WTC11 (cell line): ENCODE measurements around the gene STK17A. TPM values are rescaled to one million over a fixed set of nuclear protein-coding genes. Genes with fewer than 3 reads are reported as not detected.

Source experiments
- ATAC-seq: fragments of 200-7000 bp; cut with Tn5 transposase; 2 replicates; pipeline ENCODE4 v1.10.0; 2021; ENCODE audit warnings: mild to moderate bottlenecking, moderate library complexity
- CTCF ChIA-PET: fragments of 300-600 bp; sonication (Branson Sonifier 250); formaldehyde crosslinking; loops from one replicate; lab custom pipeline; 2021; ENCODE audit warnings: antibody characterized with exemption; lab: Charles Lee
- POLR2A ChIA-PET: fragments of 350-600 bp; sonication (Branson Sonifier 250); formaldehyde crosslinking; loops from one replicate; lab custom pipeline; 2021; ENCODE audit warnings: antibody characterized with exemption; lab: Charles Lee
- DNase-seq: peaks from one replicate; pipeline ENCODE4 v3.0.0; 2021; ENCODE audit warnings: low spot score
- H3K27ac Mint-ChIP-seq: 2 replicates; pipeline ENCODE4 v1.8.0; 2021; ENCODE audit warnings: mixed read lengths
- H3K27me3 Mint-ChIP-seq: 2 replicates; pipeline ENCODE4 v1.8.0; 2021; ENCODE audit warnings: low read depth, mild to moderate bottlenecking, moderate library complexity, mixed read lengths
- H3K36me3 Mint-ChIP-seq: 2 replicates; pipeline ENCODE4 v1.8.0; 2021; ENCODE audit warnings: mixed read lengths
- H3K4me1 Mint-ChIP-seq: 2 replicates; pipeline ENCODE4 v1.8.0; 2022; ENCODE audit warnings: mixed read lengths
- H3K4me3 Mint-ChIP-seq: 2 replicates; pipeline ENCODE4 v1.8.0; 2021; ENCODE audit warnings: mild to moderate bottlenecking, moderate library complexity, mixed read lengths
- H3K9me3 Mint-ChIP-seq: 2 replicates; pipeline ENCODE4 v1.8.0; 2021; ENCODE audit warnings: mixed read lengths
- CREB1 ChIP-seq: sonication (generic); formaldehyde crosslinking; IDR thresholded peaks from 2 replicates; pipeline ENCODE4 v1.8.0; 2023; ENCODE audit warnings: mild to moderate bottlenecking, missing genetic modification reagents
- CREM ChIP-seq: sonication (generic); formaldehyde crosslinking; IDR thresholded peaks from 2 replicates; pipeline ENCODE4 v1.8.1; 2022; ENCODE audit warnings: mild to moderate bottlenecking, missing genetic modification reagents, moderate library complexity
- ELF4 ChIP-seq: sonication (generic); formaldehyde crosslinking; IDR thresholded peaks from 2 replicates; pipeline ENCODE4 v1.8.1; 2022; ENCODE audit warnings: low read depth, mild to moderate bottlenecking, moderate library complexity, missing genetic modification reagents
- MYBL2 ChIP-seq: sonication (generic); formaldehyde crosslinking; IDR thresholded peaks from 2 replicates; pipeline ENCODE4 v1.8.1; 2023; ENCODE audit warnings: mild to moderate bottlenecking, moderate library complexity, missing genetic modification reagents
- NFE2L1 ChIP-seq: sonication (generic); formaldehyde crosslinking; IDR thresholded peaks from 2 replicates; pipeline ENCODE4 v1.8.1; 2023; ENCODE audit warnings: missing genetic modification reagents
- NR3C1 ChIP-seq: sonication (generic); formaldehyde crosslinking; conservative IDR thresholded peaks from 2 replicates; pipeline ENCODE4 v1.8.1; 2023; ENCODE audit warnings: low read depth, mild to moderate bottlenecking, missing genetic modification reagents
- SMAD4 ChIP-seq: sonication (generic); formaldehyde crosslinking; IDR thresholded peaks from 2 replicates; pipeline ENCODE4 v1.8.0; 2022; ENCODE audit warnings: mild to moderate bottlenecking, missing genetic modification reagents
- SP1 ChIP-seq: sonication (generic); formaldehyde crosslinking; conservative IDR thresholded peaks from 2 replicates; pipeline ENCODE4 v1.8.1; 2022; ENCODE audit warnings: missing genetic modification reagents
- ZBTB21 ChIP-seq: sonication (generic); formaldehyde crosslinking; IDR thresholded peaks from 2 replicates; pipeline ENCODE4 v1.8.1; 2023; ENCODE audit warnings: mild to moderate bottlenecking, missing genetic modification reagents, borderline replicate concordance
- ZNF121 ChIP-seq: sonication (generic); formaldehyde crosslinking; IDR thresholded peaks from 2 replicates; pipeline ENCODE4 v1.8.0; 2023; ENCODE audit warnings: missing genetic modification reagents
- ZNF263 ChIP-seq: sonication (generic); formaldehyde crosslinking; IDR thresholded peaks from 2 replicates; pipeline ENCODE4 v1.8.1; 2022; ENCODE audit warnings: low read depth, mild to moderate bottlenecking, moderate library complexity, missing genetic modification reagents
- ZNF317 ChIP-seq: sonication (generic); formaldehyde crosslinking; IDR thresholded peaks from 2 replicates; pipeline ENCODE4 v1.8.1; 2023; ENCODE audit warnings: low read depth, mild to moderate bottlenecking, moderate library complexity, missing genetic modification reagents, borderline replicate concordance
- ZNF416 ChIP-seq: fragments of 250-450 bp; sonication (Bioruptor Pico); IDR thresholded peaks from 2 replicates; pipeline ENCODE4 v1.9.0; 2021; ENCODE audit warnings: mild to moderate bottlenecking, inconsistent platforms
- ZNF671 ChIP-seq: fragments of 250-450 bp; sonication (Bioruptor Pico); IDR thresholded peaks from 2 replicates; pipeline ENCODE4 v1.8.0; 2021; ENCODE audit warnings: mild to moderate bottlenecking
- total RNA-seq: library from RNA; stranded (reverse); gene quantifications from 3 replicates; pipeline ENCODE4 v1.2.3, GENCODE V29; 2021
- TF ChIP-seq, protein P1 (sequence below): sonication (generic); formaldehyde crosslinking; IDR thresholded peaks from 2 replicates; pipeline ENCODE4 v1.8.1; 2023; ENCODE audit warnings: mild to moderate bottlenecking, missing genetic modification reagents
- TF ChIP-seq, protein P2 (sequence below): sonication (generic); formaldehyde crosslinking; IDR thresholded peaks from 2 replicates; pipeline ENCODE4 v1.8.0; 2023; ENCODE audit warnings: missing genetic modification reagents
- TF ChIP-seq, protein P3 (sequence below): sonication (generic); formaldehyde crosslinking; IDR thresholded peaks from 2 replicates; pipeline ENCODE4 v1.8.1; 2023; ENCODE audit warnings: mild to moderate bottlenecking, missing genetic modification reagents
- TF ChIP-seq, protein P4 (sequence below): fragments of 250-450 bp; sonication (Bioruptor Pico); IDR thresholded peaks from 2 replicates; pipeline ENCODE4 v1.8.0; 2021; ENCODE audit warnings: mild to moderate bottlenecking
- TF ChIP-seq, protein P5 (sequence below): sonication (generic); formaldehyde crosslinking; IDR thresholded peaks from 2 replicates; pipeline ENCODE4 v1.8.1; 2023; ENCODE audit warnings: mild to moderate bottlenecking, missing genetic modification reagents, moderate library complexity
- TF ChIP-seq, protein P6 (sequence below): sonication (generic); formaldehyde crosslinking; IDR thresholded peaks from 2 replicates; pipeline ENCODE4 v1.8.1; 2022; ENCODE audit warnings: low read depth, mild to moderate bottlenecking, moderate library complexity, missing genetic modification reagents, borderline replicate concordance
- TF ChIP-seq, protein P7 (sequence below): sonication (generic); formaldehyde crosslinking; IDR thresholded peaks from 2 replicates; pipeline ENCODE4 v1.8.0; 2022; ENCODE audit warnings: mild to moderate bottlenecking, missing genetic modification reagents
- TF ChIP-seq, protein P8 (sequence below): sonication (generic); formaldehyde crosslinking; IDR thresholded peaks from 2 replicates; pipeline ENCODE4 v1.8.0; 2022; ENCODE audit warnings: mild to moderate bottlenecking, missing genetic modification reagents
- TF ChIP-seq, protein P9 (sequence below): sonication (generic); formaldehyde crosslinking; IDR thresholded peaks from 2 replicates; pipeline ENCODE4 v1.8.1; 2023; ENCODE audit warnings: mild to moderate bottlenecking, missing genetic modification reagents, moderate library complexity

Gene STK17A
- total RNA-seq, 1 experiment from 2014 or later, result 17.6 TPM

DNA sequence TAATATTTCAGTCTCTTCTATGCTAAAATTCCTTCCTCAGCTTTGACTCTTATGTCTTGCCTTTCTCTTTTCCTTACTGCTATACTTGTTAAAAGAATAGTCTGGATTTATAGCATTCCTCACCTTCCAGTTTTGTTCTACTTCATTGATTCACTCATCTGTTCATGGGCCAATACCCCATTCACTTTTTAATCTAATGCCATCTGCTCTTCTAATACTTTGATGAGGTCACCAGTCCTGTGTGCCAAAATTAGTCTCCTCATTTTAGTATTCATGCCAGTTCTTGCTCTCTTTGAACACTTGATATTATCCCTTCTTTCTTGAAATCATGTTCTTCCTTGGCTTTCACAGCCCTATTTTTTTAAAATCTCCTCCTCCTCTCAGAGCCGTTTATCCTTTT lies 19.3 kb downstream of the STK17A start:
- ATAC-seq (no peak), DNase-seq (no peak)
- H3K36me3 Mint-ChIP-seq, result peaks cover 20% of the 10 kb centered on the region
- no peak for TF ChIP-seq NFE2L1 (CRISPR knock-in tag)
- TF ChIP-seq MYBL2 (CRISPR knock-in tag), result no peak
- TF ChIP-seq SP1 (CRISPR knock-in tag), result no peak
- TF ChIP-seq ZNF263 (CRISPR knock-in tag), result no peak
- TF ChIP-seq CREB1 (CRISPR knock-in tag), result no peak
- TF ChIP-seq, protein P1, sequence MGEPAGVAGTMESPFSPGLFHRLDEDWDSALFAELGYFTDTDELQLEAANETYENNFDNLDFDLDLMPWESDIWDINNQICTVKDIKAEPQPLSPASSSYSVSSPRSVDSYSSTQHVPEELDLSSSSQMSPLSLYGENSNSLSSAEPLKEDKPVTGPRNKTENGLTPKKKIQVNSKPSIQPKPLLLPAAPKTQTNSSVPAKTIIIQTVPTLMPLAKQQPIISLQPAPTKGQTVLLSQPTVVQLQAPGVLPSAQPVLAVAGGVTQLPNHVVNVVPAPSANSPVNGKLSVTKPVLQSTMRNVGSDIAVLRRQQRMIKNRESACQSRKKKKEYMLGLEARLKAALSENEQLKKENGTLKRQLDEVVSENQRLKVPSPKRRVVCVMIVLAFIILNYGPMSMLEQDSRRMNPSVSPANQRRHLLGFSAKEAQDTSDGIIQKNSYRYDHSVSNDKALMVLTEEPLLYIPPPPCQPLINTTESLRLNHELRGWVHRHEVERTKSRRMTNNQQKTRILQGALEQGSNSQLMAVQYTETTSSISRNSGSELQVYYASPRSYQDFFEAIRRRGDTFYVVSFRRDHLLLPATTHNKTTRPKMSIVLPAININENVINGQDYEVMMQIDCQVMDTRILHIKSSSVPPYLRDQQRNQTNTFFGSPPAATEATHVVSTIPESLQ (CRISPR knock-in tag), result no peak
- no peak for TF ChIP-seq ZNF416
- TF ChIP-seq ZBTB21 (CRISPR knock-in tag), result no peak
- TF ChIP-seq, protein P2, sequence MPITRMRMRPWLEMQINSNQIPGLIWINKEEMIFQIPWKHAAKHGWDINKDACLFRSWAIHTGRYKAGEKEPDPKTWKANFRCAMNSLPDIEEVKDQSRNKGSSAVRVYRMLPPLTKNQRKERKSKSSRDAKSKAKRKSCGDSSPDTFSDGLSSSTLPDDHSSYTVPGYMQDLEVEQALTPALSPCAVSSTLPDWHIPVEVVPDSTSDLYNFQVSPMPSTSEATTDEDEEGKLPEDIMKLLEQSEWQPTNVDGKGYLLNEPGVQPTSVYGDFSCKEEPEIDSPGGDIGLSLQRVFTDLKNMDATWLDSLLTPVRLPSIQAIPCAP (CRISPR knock-in tag), result no peak
- TF ChIP-seq, protein P3, sequence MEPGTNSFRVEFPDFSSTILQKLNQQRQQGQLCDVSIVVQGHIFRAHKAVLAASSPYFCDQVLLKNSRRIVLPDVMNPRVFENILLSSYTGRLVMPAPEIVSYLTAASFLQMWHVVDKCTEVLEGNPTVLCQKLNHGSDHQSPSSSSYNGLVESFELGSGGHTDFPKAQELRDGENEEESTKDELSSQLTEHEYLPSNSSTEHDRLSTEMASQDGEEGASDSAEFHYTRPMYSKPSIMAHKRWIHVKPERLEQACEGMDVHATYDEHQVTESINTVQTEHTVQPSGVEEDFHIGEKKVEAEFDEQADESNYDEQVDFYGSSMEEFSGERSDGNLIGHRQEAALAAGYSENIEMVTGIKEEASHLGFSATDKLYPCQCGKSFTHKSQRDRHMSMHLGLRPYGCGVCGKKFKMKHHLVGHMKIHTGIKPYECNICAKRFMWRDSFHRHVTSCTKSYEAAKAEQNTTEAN (CRISPR knock-in tag), result no peak
- TF ChIP-seq NR3C1 (CRISPR knock-in tag), result no peak
- no peak for TF ChIP-seq ZNF671 (CRISPR knock-in tag)
- TF ChIP-seq, protein P4, sequence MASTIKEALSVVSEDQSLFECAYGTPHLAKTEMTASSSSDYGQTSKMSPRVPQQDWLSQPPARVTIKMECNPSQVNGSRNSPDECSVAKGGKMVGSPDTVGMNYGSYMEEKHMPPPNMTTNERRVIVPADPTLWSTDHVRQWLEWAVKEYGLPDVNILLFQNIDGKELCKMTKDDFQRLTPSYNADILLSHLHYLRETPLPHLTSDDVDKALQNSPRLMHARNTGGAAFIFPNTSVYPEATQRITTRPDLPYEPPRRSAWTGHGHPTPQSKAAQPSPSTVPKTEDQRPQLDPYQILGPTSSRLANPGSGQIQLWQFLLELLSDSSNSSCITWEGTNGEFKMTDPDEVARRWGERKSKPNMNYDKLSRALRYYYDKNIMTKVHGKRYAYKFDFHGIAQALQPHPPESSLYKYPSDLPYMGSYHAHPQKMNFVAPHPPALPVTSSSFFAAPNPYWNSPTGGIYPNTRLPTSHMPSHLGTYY, result no peak
- TF ChIP-seq SMAD4 (CRISPR knock-in tag), result no peak
- TF ChIP-seq, protein P5, sequence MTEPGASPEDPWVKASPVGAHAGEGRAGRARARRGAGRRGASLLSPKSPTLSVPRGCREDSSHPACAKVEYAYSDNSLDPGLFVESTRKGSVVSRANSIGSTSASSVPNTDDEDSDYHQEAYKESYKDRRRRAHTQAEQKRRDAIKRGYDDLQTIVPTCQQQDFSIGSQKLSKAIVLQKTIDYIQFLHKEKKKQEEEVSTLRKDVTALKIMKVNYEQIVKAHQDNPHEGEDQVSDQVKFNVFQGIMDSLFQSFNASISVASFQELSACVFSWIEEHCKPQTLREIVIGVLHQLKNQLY (CRISPR knock-in tag), result no peak
- TF ChIP-seq, protein P6, sequence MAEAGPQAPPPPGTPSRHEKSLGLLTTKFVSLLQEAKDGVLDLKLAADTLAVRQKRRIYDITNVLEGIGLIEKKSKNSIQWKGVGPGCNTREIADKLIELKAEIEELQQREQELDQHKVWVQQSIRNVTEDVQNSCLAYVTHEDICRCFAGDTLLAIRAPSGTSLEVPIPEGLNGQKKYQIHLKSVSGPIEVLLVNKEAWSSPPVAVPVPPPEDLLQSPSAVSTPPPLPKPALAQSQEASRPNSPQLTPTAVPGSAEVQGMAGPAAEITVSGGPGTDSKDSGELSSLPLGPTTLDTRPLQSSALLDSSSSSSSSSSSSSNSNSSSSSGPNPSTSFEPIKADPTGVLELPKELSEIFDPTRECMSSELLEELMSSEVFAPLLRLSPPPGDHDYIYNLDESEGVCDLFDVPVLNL, result no peak
- TF ChIP-seq ZNF121, result no peak
- TF ChIP-seq, protein P7, sequence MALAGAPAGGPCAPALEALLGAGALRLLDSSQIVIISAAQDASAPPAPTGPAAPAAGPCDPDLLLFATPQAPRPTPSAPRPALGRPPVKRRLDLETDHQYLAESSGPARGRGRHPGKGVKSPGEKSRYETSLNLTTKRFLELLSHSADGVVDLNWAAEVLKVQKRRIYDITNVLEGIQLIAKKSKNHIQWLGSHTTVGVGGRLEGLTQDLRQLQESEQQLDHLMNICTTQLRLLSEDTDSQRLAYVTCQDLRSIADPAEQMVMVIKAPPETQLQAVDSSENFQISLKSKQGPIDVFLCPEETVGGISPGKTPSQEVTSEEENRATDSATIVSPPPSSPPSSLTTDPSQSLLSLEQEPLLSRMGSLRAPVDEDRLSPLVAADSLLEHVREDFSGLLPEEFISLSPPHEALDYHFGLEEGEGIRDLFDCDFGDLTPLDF (CRISPR knock-in tag), result no peak
- no peak overlapping the region for H3K4me3 Mint-ChIP-seq
- H3K9me3 Mint-ChIP-seq, result peaks cover 10% of the 10 kb centered on the region
- H3K27me3 Mint-ChIP-seq, result no peaks in the 10 kb centered on the region
- CTCF ChIA-PET, result interaction anchor here (1.8 kb wide), 1 partner anchor 20 kb away, joined by 10 read pairs; the partner anchor contains the start of gene STK17A
- no peaks in the 10 kb centered on the region for H3K4me1 Mint-ChIP-seq
- H3K27ac Mint-ChIP-seq, result no peak overlapping the region
- POLR2A ChIA-PET, result no interaction called here

DNA sequence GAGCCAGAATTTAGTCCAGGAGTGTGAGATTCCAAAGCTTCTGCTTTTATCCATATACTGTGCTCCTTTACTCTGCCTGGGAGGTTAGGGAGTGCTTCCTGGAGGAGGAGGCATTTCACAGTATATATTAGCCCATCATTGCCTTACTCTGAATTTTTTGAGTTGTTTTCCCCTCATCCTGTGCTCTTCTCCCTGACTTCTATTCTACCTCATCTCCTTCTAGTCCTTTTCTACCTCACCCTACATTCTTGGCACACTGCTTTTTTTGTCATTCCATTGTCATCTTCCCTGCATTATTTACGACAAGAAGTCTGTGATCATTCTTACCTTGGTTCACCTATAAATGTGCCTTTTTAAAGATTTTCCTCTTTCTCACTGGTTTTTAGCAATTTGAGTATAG lies 21.3 kb downstream of the STK17A start:
- TF ChIP-seq ZNF317 (peak; percentile 96), CREM (CRISPR knock-in tag) (no peak), ZNF416 (no peak), ELF4 (no peak)
- TF ChIP-seq, protein P5 (CRISPR knock-in tag), result no peak
- TF ChIP-seq, protein P8, sequence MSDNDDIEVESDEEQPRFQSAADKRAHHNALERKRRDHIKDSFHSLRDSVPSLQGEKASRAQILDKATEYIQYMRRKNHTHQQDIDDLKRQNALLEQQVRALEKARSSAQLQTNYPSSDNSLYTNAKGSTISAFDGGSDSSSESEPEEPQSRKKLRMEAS (CRISPR knock-in tag), result no peak
- TF ChIP-seq, protein P9, sequence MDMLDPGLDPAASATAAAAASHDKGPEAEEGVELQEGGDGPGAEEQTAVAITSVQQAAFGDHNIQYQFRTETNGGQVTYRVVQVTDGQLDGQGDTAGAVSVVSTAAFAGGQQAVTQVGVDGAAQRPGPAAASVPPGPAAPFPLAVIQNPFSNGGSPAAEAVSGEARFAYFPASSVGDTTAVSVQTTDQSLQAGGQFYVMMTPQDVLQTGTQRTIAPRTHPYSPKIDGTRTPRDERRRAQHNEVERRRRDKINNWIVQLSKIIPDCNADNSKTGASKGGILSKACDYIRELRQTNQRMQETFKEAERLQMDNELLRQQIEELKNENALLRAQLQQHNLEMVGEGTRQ (CRISPR knock-in tag), result no peak
- H3K27ac Mint-ChIP-seq, result no peak overlapping the region
- no peak for ATAC-seq
- no peaks in the 10 kb centered on the region for H3K27me3 Mint-ChIP-seq
- H3K36me3 Mint-ChIP-seq, result peaks cover 28% of the 10 kb centered on the region
- DNase-seq, result no peak
- POLR2A ChIA-PET, result no interaction called here
- CTCF ChIA-PET, result interaction anchor here (3.0 kb wide), 1 partner anchor 22 kb away, joined by 15 read pairs; the partner anchor contains the start of gene STK17A
- H3K9me3 Mint-ChIP-seq, result peaks cover 10% of the 10 kb centered on the region
- no peak overlapping the region for H3K4me3 Mint-ChIP-seq
- no peaks in the 10 kb centered on the region for H3K4me1 Mint-ChIP-seq
